Stimulated activated naive B cell treated with anti-CD40 and anti-IgM and Interleukin-4, amounts not matched to agents 10 μg/mL and 1 μg/mL and 100 μg/mL, for 72 hours (primary cell): ENCODE measurements around the gene LHX4.

Source experiments
- ATAC-seq, 2 donors: fragments of 150-1000 bp; cut with Tn5 transposase; replicated peaks; 2 replicates each; pipeline ENCODE4 v1.10.0; 2021; ENCODE audit warnings: moderate library complexity in 1 of 2
- DNase-seq: peaks from one replicate; pipeline ENCODE4 v3.0.0; 2021
- H3K27ac Mint-ChIP-seq: one replicate; pipeline ENCODE4 v1.8.0; 2022; ENCODE audit warnings: mild to moderate bottlenecking, mixed read lengths
- H3K27me3 Mint-ChIP-seq, 2 donors: one replicate each; pipeline ENCODE4 v1.8.0; 2022; ENCODE audit warnings: mixed read lengths in 2 of 2
- H3K36me3 Mint-ChIP-seq, 2 donors: one replicate each; pipeline ENCODE4 v1.8.0; 2022; ENCODE audit warnings: mixed read lengths in 2 of 2, mild to moderate bottlenecking in 1 of 2
- H3K4me1 Mint-ChIP-seq, 2 donors: one replicate each; pipeline ENCODE4 v1.8.0; 2022; ENCODE audit warnings: mixed read lengths in 2 of 2, mild to moderate bottlenecking in 1 of 2
- H3K4me3 Mint-ChIP-seq, 2 donors: one replicate each; pipeline ENCODE4 v1.8.0; 2022; ENCODE audit warnings: mild to moderate bottlenecking in 2 of 2, mixed read lengths in 2 of 2, moderate library complexity in 1 of 2
- H3K9me3 Mint-ChIP-seq, 2 donors: one replicate each; pipeline ENCODE4 v1.8.0; 2022; ENCODE audit warnings: mixed read lengths in 2 of 2, mild to moderate bottlenecking in 1 of 2

LHX4 gene

DNA sequence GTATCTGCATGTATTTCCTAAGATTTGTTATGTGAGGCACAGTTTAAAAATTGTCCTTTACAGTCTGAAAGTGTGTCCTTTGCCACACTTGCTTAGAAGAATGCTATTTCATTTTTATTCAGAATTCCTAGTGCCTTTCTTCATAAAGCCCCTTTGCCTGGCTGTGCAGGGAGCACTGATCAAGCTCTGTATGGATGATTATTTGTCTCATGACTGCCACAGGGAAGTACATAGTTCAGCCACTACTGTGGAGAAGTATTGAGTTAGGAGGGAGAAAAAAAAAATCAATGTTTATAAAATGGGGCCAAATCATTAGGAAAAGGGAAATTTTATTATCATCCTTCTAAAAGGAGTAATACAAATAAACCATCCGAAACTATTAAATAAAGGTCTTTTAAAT, 51.4 kb downstream of the LHX4 start:
- no peaks in the 10 kb centered on the region for H3K9me3 Mint-ChIP-seq
- H3K4me3 Mint-ChIP-seq: no peak overlapping the region
- no peaks in the 10 kb centered on the region for H3K27me3 Mint-ChIP-seq
- DNase-seq (no peak), ATAC-seq (no peak)
- no peak overlapping the region for H3K27ac Mint-ChIP-seq
- peaks cover 12 to 44% of the 10 kb centered on the region in 2 donors for H3K36me3 Mint-ChIP-seq
- peaks cover 8 to 26% of the 10 kb centered on the region in 2 donors for H3K4me1 Mint-ChIP-seq

DNA sequence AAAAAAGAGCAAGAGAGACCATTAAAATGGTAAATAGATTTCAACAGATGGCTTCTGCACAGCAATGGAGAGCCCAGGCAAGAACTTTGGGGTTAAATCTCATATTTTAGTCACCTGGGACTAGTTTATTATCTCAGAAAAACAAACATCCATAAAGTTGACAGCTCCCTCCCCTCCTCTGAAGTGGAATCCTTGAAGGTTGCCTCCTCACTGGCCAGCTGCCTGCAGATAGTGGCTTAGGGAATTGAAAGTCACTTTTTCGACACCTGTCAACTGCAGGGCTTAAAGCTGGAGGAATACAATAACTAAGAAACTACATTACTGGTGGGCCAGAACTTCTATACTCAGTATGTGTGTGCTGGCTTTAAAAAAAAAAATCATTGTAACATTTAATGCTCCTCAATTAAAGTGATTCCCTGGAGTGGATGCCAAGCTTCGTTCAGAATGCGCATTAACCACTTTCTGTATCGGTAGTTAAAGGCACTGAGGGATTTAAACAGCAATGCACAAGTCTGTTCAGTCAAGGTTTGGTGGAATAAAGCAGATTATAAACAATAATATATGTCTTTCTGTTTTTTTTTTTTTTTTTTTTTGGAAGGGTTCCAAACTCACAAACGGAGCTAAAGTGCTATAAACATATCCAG, 52.5 kb downstream of the LHX4 start:
- H3K4me1 Mint-ChIP-seq: peaks cover 8 to 26% of the 10 kb centered on the region in 2 donors
- no peaks in the 10 kb centered on the region for H3K9me3 Mint-ChIP-seq
- H3K27me3 Mint-ChIP-seq: no peaks in the 10 kb centered on the region
- peaks cover 8 to 38% of the 10 kb centered on the region in 2 donors for H3K36me3 Mint-ChIP-seq
- H3K27ac Mint-ChIP-seq: peak overlapping the region; percentile 25
- H3K4me3 Mint-ChIP-seq: no peak overlapping the region
- DNase-seq (no peak), ATAC-seq (no peak)

DNA sequence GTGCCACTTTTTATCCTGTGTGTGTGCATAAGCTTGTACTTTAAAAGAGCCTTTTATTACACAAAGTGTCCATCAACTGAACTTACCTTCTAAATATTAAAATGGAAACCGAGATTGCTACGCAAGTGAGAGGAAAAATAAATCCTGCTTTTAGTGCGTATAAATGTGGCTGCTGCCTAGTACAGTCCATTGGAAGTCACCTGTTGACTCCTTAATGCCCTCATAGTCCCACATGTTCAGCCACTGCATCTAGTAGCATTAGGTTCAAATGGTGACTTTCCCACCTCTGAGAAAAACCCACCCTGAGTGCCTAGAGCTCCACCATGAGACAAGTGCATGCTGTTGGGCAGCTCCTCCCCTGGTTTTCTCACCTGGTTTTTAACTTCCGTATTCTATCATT, 53.0 kb downstream of the LHX4 start:
- H3K36me3 Mint-ChIP-seq: peaks cover 12 to 39% of the 10 kb centered on the region in 2 donors
- H3K27me3 Mint-ChIP-seq: no peaks in the 10 kb centered on the region
- ATAC-seq: no peak
- DNase-seq: no peak
- H3K9me3 Mint-ChIP-seq: no peaks in the 10 kb centered on the region
- H3K4me1 Mint-ChIP-seq: peaks cover 8 to 26% of the 10 kb centered on the region in 2 donors
- H3K4me3 Mint-ChIP-seq: no peak overlapping the region
- peak overlapping the region; percentile 42 for H3K27ac Mint-ChIP-seq

DNA sequence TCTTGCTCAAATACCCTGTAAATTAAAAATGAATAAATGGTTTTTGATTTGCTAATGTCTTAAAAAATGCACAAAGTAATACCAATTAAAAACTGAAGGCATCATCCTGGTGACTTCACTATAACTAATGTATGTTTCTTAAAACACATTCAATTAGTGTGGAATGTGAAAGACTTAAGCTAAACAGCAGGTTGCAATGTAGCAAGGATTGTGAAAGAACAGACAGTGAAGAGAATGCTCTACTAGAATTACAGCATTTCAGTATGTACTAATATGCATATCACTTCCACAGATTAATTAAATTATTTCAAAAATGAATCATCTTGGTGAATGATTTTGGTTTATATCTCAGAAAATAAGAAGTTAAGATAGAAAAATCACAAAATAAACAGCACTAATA, 56.4 kb downstream of the LHX4 start:
- Mint-ChIP-seq H3K9me3 (no peaks in the 10 kb centered on the region), H3K36me3 (peaks cover 19 to 36% of the 10 kb centered on the region in 2 donors), H3K4me3 (no peak overlapping the region), H3K4me1 (peaks cover 9 to 12% of the 10 kb centered on the region in 2 donors), H3K27ac (no peak overlapping the region), H3K27me3 (no peaks in the 10 kb centered on the region)
- no peak for DNase-seq
- no peak for ATAC-seq

DNA sequence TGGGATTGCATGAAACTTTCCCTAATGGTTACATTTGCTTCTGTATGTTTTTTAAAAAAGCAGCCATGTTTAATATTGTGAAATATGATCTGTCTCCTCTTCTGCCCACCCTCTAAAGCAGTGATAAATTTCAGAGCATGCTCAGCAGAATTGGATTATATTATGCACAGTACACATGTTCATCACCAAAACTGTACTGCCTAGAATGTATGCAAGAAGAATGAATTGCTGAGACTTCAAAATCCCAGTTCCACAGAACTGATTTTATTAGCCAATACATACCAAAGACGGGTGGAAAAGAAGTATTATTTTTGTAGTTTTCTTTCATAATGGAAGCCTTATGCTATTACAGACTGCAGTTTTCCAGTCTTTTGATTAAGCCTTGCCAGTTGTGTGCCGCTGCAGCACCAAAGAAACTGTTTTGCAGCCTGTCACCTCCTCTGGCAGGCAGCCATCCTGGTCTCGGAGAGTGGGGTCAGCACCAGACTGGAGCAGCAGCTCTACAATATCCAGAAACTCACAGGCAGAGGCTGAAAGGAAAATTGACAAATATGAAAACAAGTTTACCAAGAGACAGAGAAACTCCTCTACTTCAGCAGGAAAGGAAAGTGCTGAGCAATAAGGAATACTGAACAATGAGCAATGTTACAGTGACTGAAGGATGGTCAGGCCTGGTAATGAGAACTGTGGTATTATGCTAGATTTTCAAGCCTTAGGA, 58.1 kb downstream of the LHX4 start:
- Mint-ChIP-seq H3K4me3 (no peak overlapping the region), H3K27ac (no peak overlapping the region), H3K36me3 (peaks cover 26 to 42% of the 10 kb centered on the region in 2 donors), H3K9me3 (peaks cover 0 to 2% of the 10 kb centered on the region in 2 donors), H3K4me1 (peaks cover 14 to 16% of the 10 kb centered on the region in 2 donors), H3K27me3 (no peaks in the 10 kb centered on the region)
- no peak for ATAC-seq
- DNase-seq: no peak

GRCh38 chr1:180288940-180289339, 58.9 kb downstream of the LHX4 start:
- H3K27me3 Mint-ChIP-seq: no peaks in the 10 kb centered on the region
- H3K9me3 Mint-ChIP-seq: peaks cover 0 to 2% of the 10 kb centered on the region in 2 donors
- H3K36me3 Mint-ChIP-seq: peaks cover 30 to 40% of the 10 kb centered on the region in 2 donors
- H3K4me1 Mint-ChIP-seq: peaks cover 14 to 16% of the 10 kb centered on the region in 2 donors
- no peak for ATAC-seq
- H3K4me3 Mint-ChIP-seq: no peak overlapping the region
- no peak for DNase-seq
- H3K27ac Mint-ChIP-seq: no peak overlapping the region

DNA sequence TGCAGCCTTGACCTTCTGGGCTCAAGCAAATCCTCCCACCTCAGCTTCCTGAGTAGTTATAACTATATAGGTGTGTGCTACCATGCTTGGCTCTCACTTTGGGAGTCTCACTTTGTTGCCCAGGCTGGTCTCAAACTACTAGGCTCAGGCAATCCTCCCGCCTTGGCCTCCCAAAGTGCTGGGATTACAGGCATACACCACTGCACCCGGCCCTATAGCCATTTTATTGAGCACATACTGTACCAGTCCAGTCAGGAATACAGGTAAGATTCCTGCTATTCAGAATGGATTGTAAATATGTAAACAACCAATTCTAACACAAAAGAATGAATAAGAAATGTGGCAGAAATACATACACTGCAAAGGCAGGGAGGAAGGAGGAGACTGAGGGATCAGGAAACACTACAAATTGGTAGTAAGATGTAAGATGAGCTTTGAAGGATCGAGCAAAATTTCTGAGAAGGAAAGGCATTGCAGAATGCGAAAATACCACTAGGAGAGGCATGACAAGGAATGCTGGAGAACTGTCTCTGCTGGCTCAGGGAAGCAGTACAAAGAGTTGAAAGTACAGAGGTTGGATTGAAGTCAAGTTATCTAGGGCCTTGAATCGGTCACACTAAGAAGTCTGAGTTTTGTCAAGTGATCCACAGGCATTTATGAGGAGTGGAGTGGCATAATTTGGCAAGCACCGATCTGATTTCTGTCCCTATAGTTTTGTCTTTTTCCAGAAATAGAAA, 60.4 kb downstream of the LHX4 start:
- peak overlapping the region; percentile 32 for H3K27ac Mint-ChIP-seq
- ATAC-seq (no peak), DNase-seq (no peak)
- peaks cover 30 to 42% of the 10 kb centered on the region in 2 donors for H3K36me3 Mint-ChIP-seq
- H3K27me3 Mint-ChIP-seq: no peaks in the 10 kb centered on the region
- peaks cover 14 to 16% of the 10 kb centered on the region in 2 donors for H3K4me1 Mint-ChIP-seq
- peaks cover 0 to 2% of the 10 kb centered on the region in 2 donors for H3K9me3 Mint-ChIP-seq
- no peak overlapping the region for H3K4me3 Mint-ChIP-seq

DNA sequence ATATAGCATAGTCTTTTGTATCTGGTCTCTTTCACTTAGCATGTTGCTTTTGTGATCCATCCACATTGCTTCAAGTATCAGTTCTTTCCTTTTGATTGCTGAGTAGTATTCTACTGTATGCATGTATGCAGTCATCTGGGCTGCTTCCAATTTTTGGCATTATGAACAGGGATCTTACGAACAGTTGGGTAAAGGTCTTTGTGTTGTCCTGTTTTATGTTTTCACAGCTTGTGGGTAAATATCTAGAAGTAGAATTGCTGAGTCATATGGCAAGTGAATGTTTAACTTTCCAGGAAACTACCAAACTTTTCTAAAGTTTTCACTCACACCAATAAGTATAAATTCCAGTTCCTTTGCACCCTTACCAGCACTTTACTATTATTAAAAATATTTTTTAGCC, 60.9 kb downstream of the LHX4 start:
- DNase-seq (no peak), ATAC-seq (peak; percentile 41 to 43)
- H3K36me3 Mint-ChIP-seq: peaks cover 34 to 47% of the 10 kb centered on the region in 2 donors
- H3K27me3 Mint-ChIP-seq: no peaks in the 10 kb centered on the region
- no peak overlapping the region for H3K4me3 Mint-ChIP-seq
- peaks cover 14 to 16% of the 10 kb centered on the region in 2 donors for H3K4me1 Mint-ChIP-seq
- H3K27ac Mint-ChIP-seq: peak overlapping the region; percentile 32
- H3K9me3 Mint-ChIP-seq: peaks cover 0 to 2% of the 10 kb centered on the region in 2 donors

GRCh38 chr1:180294711-180295110, 64.6 kb downstream of the LHX4 start:
- H3K27ac Mint-ChIP-seq: no peak overlapping the region
- ATAC-seq (no peak), DNase-seq (no peak)
- H3K36me3 Mint-ChIP-seq: peaks cover 34 to 56% of the 10 kb centered on the region in 2 donors
- H3K9me3 Mint-ChIP-seq: peaks cover 0 to 2% of the 10 kb centered on the region in 2 donors
- H3K4me1 Mint-ChIP-seq: peaks cover 14 to 16% of the 10 kb centered on the region in 2 donors
- no peaks in the 10 kb centered on the region for H3K27me3 Mint-ChIP-seq
- H3K4me3 Mint-ChIP-seq: no peak overlapping the region

DNA sequence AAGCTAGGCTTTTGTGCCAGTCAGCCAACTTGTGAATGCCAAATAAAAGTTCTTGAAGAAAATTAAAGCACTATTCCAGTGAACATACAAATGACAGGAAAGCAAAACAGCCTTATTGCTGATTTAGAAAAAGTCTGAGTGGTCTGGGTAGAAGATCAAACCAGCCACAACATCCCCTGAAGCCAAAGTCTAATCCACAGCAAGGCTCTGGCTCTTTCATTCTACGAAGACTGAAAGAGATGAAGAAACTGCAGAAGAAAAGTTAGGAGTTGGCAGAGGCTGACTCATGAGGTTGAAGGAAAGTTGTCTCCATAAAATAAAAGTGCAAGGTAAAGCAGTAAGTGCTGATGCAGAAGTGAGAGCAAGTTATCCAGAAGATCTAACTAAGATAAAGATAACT, 65.9 kb downstream of the LHX4 start:
- no peak overlapping the region for H3K4me3 Mint-ChIP-seq
- ATAC-seq (no peak), DNase-seq (no peak)
- no peaks in the 10 kb centered on the region for H3K27me3 Mint-ChIP-seq
- peaks cover 0 to 2% of the 10 kb centered on the region in 2 donors for H3K9me3 Mint-ChIP-seq
- peaks cover 29 to 48% of the 10 kb centered on the region in 2 donors for H3K36me3 Mint-ChIP-seq
- no peak overlapping the region for H3K27ac Mint-ChIP-seq
- H3K4me1 Mint-ChIP-seq: peaks cover 6 to 7% of the 10 kb centered on the region in 2 donors

- no peaks in the 10 kb centered on the region for H3K9me3 Mint-ChIP-seq
- H3K27ac Mint-ChIP-seq: no peak overlapping the region
- no peaks in the 10 kb centered on the region for H3K4me1 Mint-ChIP-seq
- no peak for DNase-seq
- H3K27me3 Mint-ChIP-seq: no peaks in the 10 kb centered on the region
- peaks cover 18 to 34% of the 10 kb centered on the region in 2 donors for H3K36me3 Mint-ChIP-seq
- no peak overlapping the region for H3K4me3 Mint-ChIP-seq
- no peak for ATAC-seq
Observed at GRCh38 chr1:180299479-180300221, 69.6 kb downstream of the LHX4 start.

- H3K36me3 Mint-ChIP-seq: peaks cover 14 to 31% of the 10 kb centered on the region in 2 donors
- no peaks in the 10 kb centered on the region for H3K27me3 Mint-ChIP-seq
- peaks cover 3% of the 10 kb centered on the region in 2 donors for H3K9me3 Mint-ChIP-seq
- H3K27ac Mint-ChIP-seq: no peak overlapping the region
- no peaks in the 10 kb centered on the region for H3K4me1 Mint-ChIP-seq
- no peak overlapping the region for H3K4me3 Mint-ChIP-seq
- DNase-seq (no peak), ATAC-seq (no peak)
Observed at GRCh38 chr1:180301135-180301742, 71.2 kb downstream of the LHX4 start.

DNA sequence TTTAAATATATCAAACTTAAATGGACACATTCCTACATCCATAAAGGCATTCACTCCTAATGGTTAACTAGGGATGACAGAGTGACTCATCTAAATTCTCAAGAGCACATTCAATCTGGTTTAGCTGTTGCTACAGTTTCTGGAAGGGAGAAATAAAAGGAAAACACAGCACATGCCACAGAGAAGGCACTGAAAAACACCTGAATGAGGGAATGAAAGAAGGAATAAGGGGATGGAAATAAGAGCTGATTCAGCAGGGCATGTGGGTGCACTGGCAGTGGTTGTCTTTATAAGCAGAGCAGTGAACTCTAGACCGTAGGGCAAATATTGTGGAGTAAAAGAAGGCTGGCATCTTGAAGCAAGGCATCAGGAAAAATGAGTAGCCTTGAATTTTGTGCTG, 79.3 kb downstream of the LHX4 start:
- Mint-ChIP-seq H3K27me3 (no peaks in the 10 kb centered on the region), H3K27ac (no peak overlapping the region)

More for the DNA sequence above, 79.3 kb downstream of the LHX4 start:
- Mint-ChIP-seq H3K4me3 (no peak overlapping the region), H3K9me3 (peaks cover 8 to 9% of the 10 kb centered on the region in 2 donors), H3K36me3 (peaks cover 36 to 48% of the 10 kb centered on the region in 2 donors), H3K4me1 (no peaks in the 10 kb centered on the region)
- no peak for DNase-seq
- no peak for ATAC-seq
